Camera-type eye (tissue), 1 donor: ENCODE data around the gene HESX1. TPM values are rescaled to one million over a fixed set of nuclear protein-coding genes. Genes with fewer than 3 reads are reported as not detected.

Experiments used
- total RNA-seq: library from RNA; depleted of rRNA; stranded (reverse); fragments of >200 nt; gene quantifications from one replicate; pipeline ENCODE4 v1.2.3, GENCODE V29; 2014

Gene HESX1
- total RNA-seq: 1.9 TPM

DNA sequence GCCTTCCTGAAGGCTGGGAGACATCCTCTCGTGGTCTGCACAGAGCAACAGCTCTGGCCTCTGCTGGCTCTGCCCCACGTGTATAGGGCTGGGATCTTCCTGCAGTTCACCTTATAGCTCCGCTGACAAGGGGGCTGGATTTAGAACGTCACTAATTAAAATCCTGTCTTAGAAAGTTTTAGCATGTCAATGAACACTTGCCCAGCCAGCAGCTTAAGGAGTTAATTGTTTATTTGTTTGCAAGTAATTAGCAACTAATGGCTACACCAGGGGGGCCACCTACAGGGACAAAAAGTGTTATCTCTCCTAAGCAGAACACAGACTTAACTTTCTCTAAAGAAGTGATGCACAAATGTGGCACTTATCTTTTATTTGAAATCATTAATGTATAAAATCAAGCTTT is at the start of gene HESX1:
HESX1 (minus strand) TSS at position 84 of the 403 bp plus-strand sequence; CDS start at position 24, 60 bp downstream.

DNA sequence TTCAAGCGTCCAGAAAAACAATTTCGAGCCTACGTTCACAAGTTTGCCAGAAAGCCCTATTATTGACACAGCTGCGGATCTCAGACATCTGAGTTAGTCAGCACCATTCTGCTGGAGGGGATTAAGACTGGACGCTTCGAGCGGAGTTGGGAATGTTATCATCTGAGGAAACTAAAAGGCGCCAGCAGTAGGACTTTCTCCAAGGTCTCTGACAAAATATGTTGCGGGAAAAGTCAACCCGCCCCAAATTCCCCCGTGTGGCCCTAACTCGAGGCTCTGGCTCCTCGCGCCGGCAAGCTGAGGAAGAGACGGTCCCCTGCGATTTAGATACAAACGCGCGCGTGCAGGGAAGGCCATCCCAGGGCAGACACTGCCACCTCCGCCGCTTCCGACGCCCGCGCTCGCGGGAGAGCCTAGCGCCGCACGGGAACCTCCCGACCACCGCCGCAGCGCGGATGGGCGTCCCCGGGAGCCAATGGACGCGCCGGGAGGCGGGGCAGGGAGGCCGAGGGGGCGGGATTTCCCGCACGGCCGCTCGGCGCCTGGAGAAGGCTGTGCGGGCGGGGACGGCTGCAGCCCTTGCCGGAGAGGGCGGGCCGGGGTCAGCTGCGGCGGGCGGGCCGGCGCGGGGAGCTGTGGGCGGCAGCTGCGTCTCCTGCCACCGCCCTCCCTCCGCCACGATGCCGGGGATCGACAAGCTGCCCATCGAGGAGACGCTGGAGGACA is 27.6 kb upstream of the HESX1 start, which contains the start of gene APPL1:
APPL1 (plus strand) TSS at position 526 of the 726 bp plus-strand sequence; CDS start at position 681, 155 bp downstream.

DNA sequence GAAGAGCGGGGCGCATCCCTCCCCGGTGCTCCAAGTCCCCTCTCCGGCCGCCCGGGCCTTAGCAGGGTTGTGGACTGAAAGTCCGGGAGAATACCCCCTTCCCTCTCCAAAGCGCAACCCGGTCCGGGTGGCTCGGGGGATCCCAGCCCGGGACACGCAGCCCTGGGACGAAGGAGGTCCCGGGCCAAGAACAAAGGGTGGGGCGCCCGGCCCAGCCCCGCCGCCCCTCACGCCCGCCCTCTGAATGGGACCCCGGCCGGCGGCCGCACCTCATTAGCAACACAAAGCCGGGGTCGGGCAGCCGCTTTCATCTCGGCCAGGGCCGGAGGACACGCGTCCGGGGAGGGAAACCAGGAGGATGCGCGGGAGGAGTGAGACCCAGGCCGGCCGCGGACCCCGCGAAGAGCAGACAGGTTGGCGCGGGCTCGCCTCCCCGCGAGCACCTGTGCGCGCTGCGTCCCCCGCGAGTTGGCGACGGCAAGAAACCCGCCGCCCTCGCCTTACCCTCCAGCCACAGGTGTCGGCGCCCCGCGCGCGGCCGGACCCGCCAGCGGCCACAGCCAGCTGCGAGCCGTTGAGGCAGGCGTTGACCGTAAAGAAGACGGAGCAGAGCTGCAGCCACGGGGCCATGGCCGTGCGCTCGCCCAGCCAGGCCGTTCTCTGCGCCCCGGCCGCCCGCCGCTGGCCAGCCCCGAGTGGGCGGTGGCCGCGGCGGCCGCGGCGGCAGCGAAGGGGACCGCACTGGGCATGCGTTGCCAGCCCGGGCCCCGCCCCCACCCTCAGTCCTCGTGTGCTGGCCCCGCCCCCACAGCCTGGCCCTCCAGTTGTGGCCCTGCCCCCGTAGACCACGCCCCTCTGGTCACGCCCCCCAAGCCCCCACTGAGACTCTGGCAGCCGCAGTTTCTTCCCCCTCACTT is 34.9 kb downstream of the HESX1 start, which contains the start of gene IL17RD:
IL17RD (minus strand) TSS at position 697 of the 917 bp plus-strand sequence; CDS start at position 630, 67 bp downstream.

Other genes with a start within 250 kb of the HESX1 start
- gene SPATA12, start 139.3 kb downstream of the HESX1 start, total RNA-seq: not detected
- 32.2 TPM for gene IL17RD, start 34.6 kb downstream of the HESX1 start, total RNA-seq
- 84.4 TPM for gene APPL1, start 27.8 kb upstream of the HESX1 start, total RNA-seq
- 0.33 TPM for gene ASB14, start 92.7 kb upstream of the HESX1 start, total RNA-seq